Hepatocyte (in vitro differentiated cells): ENCODE measurements around the gene HIBADH. TPM values are rescaled to one million over a fixed set of nuclear protein-coding genes. Genes with fewer than 3 reads are reported as not detected.

Source experiments
- DNase-seq: peaks from one replicate; pipeline ENCODE4 v3.0.0-alpha.2; 2016; ENCODE audit warnings: low spot score
- H2AFZ ChIP-seq: fragments of 200-600 bp; sonication (generic); 2 replicates; pipeline ENCODE4 v1.6.0; 2016; ENCODE audit warnings: antibody characterized with exemption, mild to moderate bottlenecking
- H3K27ac ChIP-seq: fragments of 200-600 bp; sonication (generic); 2 replicates; pipeline ENCODE4 v1.5.1; 2016; ENCODE audit warnings: mild to moderate bottlenecking
- H3K27me3 ChIP-seq: fragments of 200-600 bp; sonication (generic); 2 replicates; pipeline ENCODE4 v1.6.1; 2016
- H3K36me3 ChIP-seq: fragments of 200-600 bp; sonication (generic); replicated peaks from 2 replicates; pipeline ENCODE4 v1.5.1; 2016; ENCODE audit warnings: low read depth; ENCODE audit not compliant: insufficient read depth
- H3K4me1 ChIP-seq: fragments of 200-600 bp; sonication (generic); 2 replicates; pipeline ENCODE4 v1.5.1; 2016; ENCODE audit warnings: mild to moderate bottlenecking, moderate library complexity; ENCODE audit not compliant: insufficient read depth
- H3K4me2 ChIP-seq: fragments of 200-600 bp; sonication (generic); 2 replicates; pipeline ENCODE4 v1.6.0; 2016
- H3K4me3 ChIP-seq: fragments of 200-600 bp; sonication (generic); 2 replicates; pipeline ENCODE4 v1.5.1; 2016; ENCODE audit warnings: mild to moderate bottlenecking
- H3K79me2 ChIP-seq: fragments of 200-600 bp; sonication (generic); 2 replicates; pipeline ENCODE4 v1.6.0; 2017; ENCODE audit warnings: mild to moderate bottlenecking
- H3K9me2 ChIP-seq: fragments of 200-600 bp; sonication (generic); replicated peaks from 2 replicates; pipeline ENCODE4 v1.6.0; 2017; ENCODE audit warnings: mild to moderate bottlenecking; ENCODE audit not compliant: insufficient read depth
- H3K9me3 ChIP-seq: fragments of 200-600 bp; sonication (generic); 2 replicates; pipeline ENCODE4 v1.5.1; 2016; ENCODE audit warnings: low read depth, mild to moderate bottlenecking
- H4K20me1 ChIP-seq: fragments of 200-600 bp; sonication (generic); 2 replicates; pipeline ENCODE4 v1.6.0; 2016; ENCODE audit warnings: mild to moderate bottlenecking; ENCODE audit not compliant: insufficient read depth, poor library complexity, severe bottlenecking
- CTCF ChIP-seq: fragments of 200-600 bp; sonication (generic); IDR thresholded peaks from 2 replicates; pipeline ENCODE4 v1.5.1; 2016; ENCODE audit warnings: antibody characterized with exemption, mild to moderate bottlenecking; ENCODE audit not compliant: poor library complexity
- EZH2 ChIP-seq: fragments of 200-600 bp; sonication (generic); IDR thresholded peaks from 2 replicates; pipeline ENCODE4 v1.6.1; 2016; ENCODE audit warnings: antibody characterized with exemption, mild to moderate bottlenecking, borderline replicate concordance
- EZH2phosphoT487 ChIP-seq: fragments of 200-600 bp; sonication (generic); IDR thresholded peaks from one replicate; pipeline ENCODE4 v1.6.1; 2018; ENCODE audit warnings: antibody characterized with exemption, mild to moderate bottlenecking, low read depth, moderate library complexity; ENCODE audit not compliant: unreplicated experiment, severe bottlenecking
- WGBS: methylation state at CpG from one replicate; pipeline ENCODE4 v1.1.6; 2016; ENCODE audit warnings: low lambda C conversion rate; ENCODE audit errors: missing lambda C conversion rate; 5-methylcytosine and 5-hydroxymethylcytosine counted together
- polyA plus RNA-seq: library from polyadenylated mRNA; unstranded; fragments of >200 nt; fragmentation: Nextera tagmentation; extraction: Ambion mirVana; gene quantifications from 2 replicates; pipeline ENCODE4 v1.2.1, GENCODE V29; 2016
- total RNA-seq: library from RNA; depleted of rRNA; stranded (reverse); fragments of >200 nt; gene quantifications from 2 replicates; pipeline ENCODE4 v1.2.3, GENCODE V29; 2014

HIBADH gene
- total and polyA plus RNA-seq, 2 experiments from 2014 or later, result 56.1 to 65.5 TPM

- Histone ChIP-seq H3K9me3 (no peaks in the 10 kb centered on the region), H3K79me2 (peaks cover 27% of the 10 kb centered on the region), H2AFZ (no peak overlapping the region), H3K27me3 (no peaks in the 10 kb centered on the region), H3K4me3 (no peak overlapping the region), H4K20me1 (no peaks in the 10 kb centered on the region), H3K9me2 (no peaks in the 10 kb centered on the region), H3K27ac (no peak overlapping the region), H3K4me2 (no peak overlapping the region), H3K4me1 (no peaks in the 10 kb centered on the region), H3K36me3 (no peaks in the 10 kb centered on the region)
- no peak for DNase-seq
- no peak for TF ChIP-seq CTCF
- no peak for TF ChIP-seq EZH2phosphoT487
- no peak for TF ChIP-seq EZH2
- whole genome bisulfite sequencing, result 90% methylated on average over 6 of the region's 6 CpGs
These were observed 10.2 kb downstream of the HIBADH start for GRCh38 chr7:27652518-27652917.

GRCh38 chr7:27651702-27652101 lies 11.0 kb downstream of the HIBADH start:
- H3K9me2 ChIP-seq, result no peaks in the 10 kb centered on the region
- no peaks in the 10 kb centered on the region for H3K36me3 ChIP-seq
- H3K4me1 ChIP-seq, result no peaks in the 10 kb centered on the region
- no peak overlapping the region for H3K27ac ChIP-seq
- TF ChIP-seq EZH2 (no peak), EZH2phosphoT487 (no peak), CTCF (no peak)
- H3K4me2 ChIP-seq, result no peak overlapping the region
- peaks cover 31% of the 10 kb centered on the region for H3K79me2 ChIP-seq
- H2AFZ ChIP-seq, result no peak overlapping the region
- H3K9me3 ChIP-seq, result no peaks in the 10 kb centered on the region
- H3K27me3 ChIP-seq, result no peaks in the 10 kb centered on the region
- DNase-seq, result no peak
- no peaks in the 10 kb centered on the region for H4K20me1 ChIP-seq
- no peak overlapping the region for H3K4me3 ChIP-seq

DNA sequence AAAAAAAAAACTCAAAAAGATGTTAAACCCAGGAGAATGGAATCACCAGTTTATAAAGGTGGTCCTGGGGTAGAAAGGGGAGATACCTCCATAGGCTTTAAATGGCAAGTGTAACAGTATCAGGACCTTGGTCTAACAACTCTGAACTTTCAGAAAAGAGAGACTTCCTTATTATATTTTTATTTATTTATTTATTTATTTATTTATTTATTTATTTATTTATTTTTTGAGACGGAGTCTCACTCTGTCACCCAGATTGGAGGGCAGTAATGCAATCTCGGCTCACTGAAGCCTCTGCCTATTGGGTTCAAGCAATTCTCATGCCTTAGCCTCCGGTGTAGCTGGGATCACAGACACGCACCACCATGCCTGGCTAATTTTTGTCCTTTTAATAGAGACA lies 12.4 kb downstream of the HIBADH start:
- H3K9me3 ChIP-seq, result no peaks in the 10 kb centered on the region
- H3K36me3 ChIP-seq, result no peaks in the 10 kb centered on the region
- no peak overlapping the region for H3K4me3 ChIP-seq
- H4K20me1 ChIP-seq, result no peaks in the 10 kb centered on the region
- H3K79me2 ChIP-seq, result peaks cover 27% of the 10 kb centered on the region
- no peak for DNase-seq
- no peak overlapping the region for H3K4me2 ChIP-seq
- no peak for TF ChIP-seq EZH2
- no peaks in the 10 kb centered on the region for H3K4me1 ChIP-seq
- H2AFZ ChIP-seq, result no peak overlapping the region
- no peaks in the 10 kb centered on the region for H3K9me2 ChIP-seq
- no peak overlapping the region for H3K27ac ChIP-seq
- no peaks in the 10 kb centered on the region for H3K27me3 ChIP-seq
- WGBS, result 95% methylated on average over 4 of the region's 4 CpGs

GRCh38 chr7:27647489-27647888 lies 15.2 kb downstream of the HIBADH start:
- H2AFZ ChIP-seq, result no peak overlapping the region
- peaks cover 30% of the 10 kb centered on the region for H3K79me2 ChIP-seq
- no peaks in the 10 kb centered on the region for H3K9me3 ChIP-seq
- WGBS, result 91% methylated on average over 1 of the region's 1 CpG
- no peaks in the 10 kb centered on the region for H3K27me3 ChIP-seq
- no peak overlapping the region for H3K27ac ChIP-seq
- no peak overlapping the region for H3K4me2 ChIP-seq
- no peaks in the 10 kb centered on the region for H3K9me2 ChIP-seq
- no peaks in the 10 kb centered on the region for H4K20me1 ChIP-seq
- H3K36me3 ChIP-seq, result no peaks in the 10 kb centered on the region
- no peak for DNase-seq
- TF ChIP-seq EZH2 (no peak), EZH2phosphoT487 (no peak), CTCF (no peak)
- H3K4me3 ChIP-seq, result no peak overlapping the region
- H3K4me1 ChIP-seq, result no peaks in the 10 kb centered on the region
